Measurements from ENCODE around the gene ANXA5.

Gene ANXA5

GRCh38 chr4:121632636-121633035 lies 64.1 kb downstream of the ANXA5 start:
- no peak for DNase-seq
